NCI-H2107 treated with DMSO at 0.1 percent for 48 hours (cell line): ENCODE results near the gene SCN4B.
A peak's percentile ranks its signal among the peaks of the same experiment; 100 is the strongest.

Experiments
- DNase-seq: peaks from one replicate; lab custom pipeline; 2025; ENCODE audit not compliant: unreplicated experiment; lab: John Stamatoyannopoulos, UW

The SCN4B gene

DNA sequence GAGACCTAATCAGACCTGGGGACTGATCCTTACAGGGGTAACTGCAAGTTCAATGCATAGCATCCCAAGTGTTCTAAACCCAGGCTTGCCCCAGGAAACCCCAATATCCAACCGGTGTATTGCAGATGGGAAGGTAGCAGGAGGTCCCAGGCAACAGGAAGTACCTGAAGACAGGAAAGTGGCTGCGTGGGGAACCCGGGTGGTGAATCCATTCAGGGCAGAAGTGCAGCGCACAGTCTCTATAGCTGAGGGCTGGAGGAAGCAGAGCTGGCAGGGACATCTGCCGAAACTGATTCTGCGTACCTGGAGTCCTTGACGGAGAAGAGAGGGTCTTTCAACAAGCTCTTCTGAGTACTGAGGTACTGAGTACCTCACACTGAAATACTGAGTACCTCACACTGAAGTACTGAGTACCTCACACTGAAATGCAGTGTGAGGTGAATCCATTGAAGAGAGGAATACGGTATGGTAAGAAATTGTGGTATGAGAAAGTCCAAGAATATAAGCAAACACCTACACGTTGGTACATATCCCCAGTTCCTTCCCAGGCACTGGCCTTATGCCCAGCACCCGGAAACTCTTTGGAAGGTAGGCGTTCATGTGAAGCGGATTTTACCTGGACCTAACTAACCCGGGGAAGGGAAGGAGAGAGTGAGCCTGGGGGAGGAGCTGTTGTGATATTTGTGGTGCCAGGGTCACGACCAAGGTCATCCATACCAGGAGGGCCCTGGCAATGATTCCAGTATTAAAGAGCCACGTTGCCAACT lies 20.1 kb downstream of the SCN4B start:
- DNase-seq, result no peak

DNA sequence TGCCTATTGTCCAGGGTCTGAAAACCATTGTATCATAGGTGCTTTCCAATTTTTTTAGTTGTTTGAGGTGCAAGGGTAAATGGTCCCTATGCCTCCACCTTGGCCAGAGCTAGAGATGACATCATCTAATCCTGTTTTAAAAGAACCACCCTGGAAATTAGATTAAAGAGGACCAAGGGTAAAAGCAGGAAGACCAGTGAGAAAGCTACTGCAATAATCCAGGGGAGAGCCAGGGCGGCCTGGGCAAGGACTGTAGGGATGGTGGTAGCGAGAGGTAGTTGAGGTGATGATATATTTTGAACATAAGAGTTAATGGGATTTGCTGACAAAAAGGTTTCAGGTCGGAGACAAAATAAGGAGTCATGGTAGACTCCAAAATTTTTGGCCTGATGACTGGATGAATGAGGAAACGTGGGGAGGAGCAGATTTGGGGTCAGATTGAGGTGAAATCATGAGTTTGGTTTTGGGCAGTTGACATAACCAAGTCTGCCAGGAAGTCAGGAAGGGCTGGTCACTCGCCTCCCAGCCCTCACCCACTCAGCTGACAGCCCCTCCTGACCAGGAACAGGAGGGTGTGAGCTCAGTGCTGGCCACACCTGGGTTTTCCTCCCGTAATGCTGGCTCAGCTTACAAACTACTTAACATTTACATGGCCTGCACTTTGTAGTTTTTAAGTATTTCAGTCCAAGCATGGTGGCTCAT lies 23.0 kb downstream of the SCN4B start:
- DNase-seq, result no peak

DNA sequence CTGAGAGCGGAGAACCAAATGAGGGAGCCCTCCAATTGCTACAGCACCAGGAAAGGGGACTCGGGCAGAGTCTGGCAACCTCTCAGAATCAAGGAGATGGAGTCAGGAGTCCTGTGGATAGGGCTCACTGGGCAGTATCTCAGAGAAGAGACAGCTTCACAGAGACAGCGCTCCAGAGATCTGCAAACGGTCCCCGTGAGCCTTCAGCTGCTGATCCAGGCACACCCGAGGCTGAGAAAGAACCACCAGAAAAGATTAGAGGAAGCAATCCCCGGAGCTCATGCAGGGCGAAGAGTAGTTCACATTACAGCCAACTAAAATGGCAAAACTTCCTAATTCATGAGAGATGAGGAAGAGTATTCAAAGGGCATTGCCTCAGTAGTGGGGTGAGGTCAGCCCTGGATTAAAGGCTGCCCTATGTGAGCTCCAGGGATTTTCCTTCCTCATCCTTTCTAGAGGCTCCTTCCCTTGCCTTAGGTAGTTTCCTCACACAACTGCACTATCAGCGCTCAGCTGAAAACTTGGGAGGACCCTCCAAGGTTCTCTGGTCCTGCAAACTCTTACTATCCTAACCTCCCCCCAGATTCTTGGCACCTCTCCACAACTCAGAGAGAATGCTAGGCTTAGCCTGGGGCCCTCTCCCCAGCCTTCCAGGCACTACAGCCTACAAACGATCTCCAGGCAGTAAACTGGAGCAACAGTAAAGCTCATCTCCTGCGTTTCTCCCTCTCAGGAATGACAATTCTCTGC lies 23.7 kb downstream of the SCN4B start:
- no peak for DNase-seq

DNA sequence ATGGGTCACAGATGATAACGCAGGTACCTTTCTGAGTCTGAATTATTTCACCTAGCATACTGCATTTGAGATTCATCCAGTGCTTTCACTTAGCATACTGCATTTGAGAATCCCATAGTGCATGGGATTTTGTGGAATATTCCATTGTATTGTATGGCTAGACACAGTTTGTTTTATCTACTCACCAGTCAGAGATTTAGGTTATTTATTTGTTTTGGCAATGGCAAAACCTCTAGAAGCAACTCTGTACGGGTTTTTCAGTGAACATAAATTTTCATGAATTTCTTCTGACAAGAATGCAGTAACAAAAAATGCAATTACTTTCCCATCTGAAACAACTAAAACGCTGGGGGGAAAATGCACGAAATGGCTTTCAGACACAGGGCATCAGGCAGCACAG lies 24.3 kb downstream of the SCN4B start:
- no peak for DNase-seq

DNA sequence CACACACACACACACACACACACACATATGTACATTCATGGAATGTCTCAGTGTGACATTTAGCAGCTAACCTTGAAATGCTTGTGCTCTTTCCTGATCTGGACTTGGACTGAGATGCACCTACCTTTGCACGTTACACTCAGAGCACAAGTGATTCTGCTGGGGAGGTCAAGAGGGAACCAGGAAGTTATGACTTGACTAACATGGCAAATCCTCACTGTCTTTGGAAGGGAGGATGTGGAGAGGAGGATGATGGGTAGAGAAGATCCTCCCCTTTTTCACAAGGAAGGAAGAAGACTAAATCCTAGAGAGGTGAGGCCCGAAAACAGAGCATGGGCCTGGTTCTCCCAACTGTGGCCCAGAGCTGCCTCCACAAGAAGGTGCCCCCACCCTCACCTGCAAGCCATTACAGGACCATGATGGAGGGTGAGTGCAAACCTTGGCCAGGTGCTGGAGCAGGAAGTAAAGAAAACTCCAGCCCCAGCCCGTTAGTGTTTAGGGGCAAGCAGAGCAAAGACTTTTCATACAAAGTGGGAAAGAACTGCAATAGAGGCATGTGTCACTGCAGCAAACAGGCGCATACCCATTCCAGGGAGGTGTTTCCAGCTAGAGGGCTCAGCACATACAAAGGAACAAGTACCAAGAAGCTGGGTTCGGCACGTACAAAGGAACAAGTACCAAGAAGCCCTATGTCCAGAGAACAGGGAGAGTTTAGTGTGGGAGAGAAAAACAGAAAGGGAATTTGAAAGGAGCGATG lies 26.4 kb downstream of the SCN4B start:
- DNase-seq, result no peak

GRCh38 chr11:118124929-118125535 lies 27.6 kb downstream of the SCN4B start:
- peak; percentile 32 for DNase-seq

DNA sequence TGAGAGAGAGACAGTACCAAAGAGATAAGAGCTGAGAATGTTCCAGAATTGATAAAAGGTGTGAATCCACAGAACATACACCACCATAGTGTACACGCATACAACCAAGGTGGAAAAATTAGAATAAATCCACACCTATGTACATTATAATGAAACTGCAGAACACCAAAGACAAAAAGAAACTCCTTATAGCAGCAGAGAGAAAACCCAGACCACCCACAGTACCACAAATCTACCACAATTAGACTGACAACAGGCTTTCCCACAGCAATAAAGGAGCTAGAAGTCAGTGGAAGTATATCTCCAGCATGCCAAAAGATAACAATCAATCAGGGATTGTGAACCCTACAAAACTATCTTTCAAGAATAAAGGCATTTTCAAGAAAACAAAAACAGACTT lies 31.8 kb downstream of the SCN4B start:
- DNase-seq, result no peak

- no peak for DNase-seq
Measured at GRCh38 chr11:118117790-118118601, 34.6 kb downstream of the SCN4B start.

GRCh38 chr11:118115048-118115447 lies 37.6 kb downstream of the SCN4B start:
- no peak for DNase-seq

- DNase-seq, result no peak
Measured at GRCh38 chr11:118114266-118114665, 38.4 kb downstream of the SCN4B start.

GRCh38 chr11:118112711-118113430 lies 39.8 kb downstream of the SCN4B start:
- no peak for DNase-seq

DNA sequence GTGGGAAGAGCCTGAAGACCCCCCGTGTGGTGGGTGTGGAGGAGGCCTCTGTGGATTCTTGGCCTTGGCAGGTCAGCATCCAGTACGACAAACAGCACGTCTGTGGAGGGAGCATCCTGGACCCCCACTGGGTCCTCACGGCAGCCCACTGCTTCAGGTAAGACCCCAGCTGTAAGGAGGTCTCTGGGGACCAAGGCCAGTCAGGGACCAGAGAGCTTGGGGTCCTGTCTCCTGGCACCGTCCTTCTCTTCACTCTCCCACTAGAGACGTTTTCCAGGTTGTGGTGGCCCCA lies 40.9 kb downstream of the SCN4B start:
- DNase-seq, result no peak

GRCh38 chr11:118111019-118111743 lies 41.4 kb downstream of the SCN4B start:
- no peak for DNase-seq

DNA sequence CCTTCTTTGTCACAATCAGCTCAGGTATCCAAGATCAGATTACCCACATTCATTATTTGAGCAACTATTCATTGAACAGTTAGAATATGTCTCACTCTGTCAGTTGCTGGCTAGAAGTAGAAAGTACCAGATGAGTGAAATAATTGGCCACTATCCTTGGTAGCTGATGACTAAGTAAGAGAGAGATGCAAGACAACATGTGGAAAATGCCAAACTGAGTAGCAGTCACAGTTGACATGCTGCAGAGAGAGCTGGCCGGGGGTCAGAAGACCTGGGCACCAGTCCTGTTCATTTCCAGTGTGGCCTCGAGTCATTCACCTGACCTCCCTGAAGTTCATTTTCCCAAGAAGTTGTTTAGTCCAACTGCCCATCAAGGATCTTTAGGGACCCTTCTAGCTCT lies 43.4 kb downstream of the SCN4B start:
- no peak for DNase-seq

DNA sequence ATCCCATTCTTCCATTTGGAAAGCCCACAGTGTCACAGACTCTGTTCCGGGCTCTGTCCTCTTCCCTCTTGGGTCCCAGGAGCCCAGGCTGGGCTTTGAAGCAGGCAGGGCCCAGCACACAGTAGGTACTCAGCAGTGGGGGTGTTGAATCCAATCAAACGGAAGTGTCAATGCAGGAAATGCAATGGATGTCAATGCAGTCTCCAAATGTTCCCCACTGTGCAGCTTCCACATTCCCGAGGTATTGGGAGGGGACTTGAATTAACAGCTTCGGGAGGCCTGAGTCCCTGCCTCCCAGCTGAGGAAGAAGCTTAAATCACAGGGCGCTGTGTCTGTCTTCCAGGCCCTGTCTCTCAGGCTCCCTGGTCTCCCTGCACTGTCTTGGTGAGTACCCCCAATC lies 44.1 kb downstream of the SCN4B start:
- DNase-seq, result no peak

GRCh38 chr11:118106789-118107335 lies 45.8 kb downstream of the SCN4B start:
- no peak for DNase-seq

DNA sequence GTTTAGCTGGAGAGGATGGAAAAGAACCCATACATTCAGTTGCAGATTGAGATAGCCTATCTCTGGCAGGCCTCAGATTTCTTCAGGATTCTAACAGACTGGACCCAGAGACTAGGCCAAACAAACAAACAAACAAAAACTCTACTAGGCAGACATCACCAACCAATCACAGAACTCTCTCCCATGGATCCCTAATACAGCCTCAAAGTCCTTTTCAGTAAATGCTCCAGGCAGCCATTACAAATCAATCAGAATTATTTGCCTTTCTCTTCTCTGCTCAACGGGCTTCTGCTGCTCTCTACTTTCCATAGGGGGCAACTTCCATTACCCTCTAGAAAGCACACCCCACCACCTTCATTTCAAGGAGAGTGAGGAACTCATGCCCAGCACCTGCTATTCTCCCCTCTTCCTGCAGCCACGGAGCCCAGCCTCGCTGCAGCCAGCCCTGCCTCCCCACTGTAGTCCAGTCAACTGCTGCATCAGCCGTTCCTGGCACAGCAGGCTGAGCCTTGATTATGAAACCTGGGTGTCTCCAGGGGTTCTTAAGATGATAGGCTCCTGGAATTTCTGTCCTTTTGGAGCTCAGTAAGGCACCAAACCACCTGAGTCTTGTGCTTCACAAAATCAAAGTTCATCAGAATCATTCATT lies 46.8 kb downstream of the SCN4B start:
- DNase-seq, result no peak

DNA sequence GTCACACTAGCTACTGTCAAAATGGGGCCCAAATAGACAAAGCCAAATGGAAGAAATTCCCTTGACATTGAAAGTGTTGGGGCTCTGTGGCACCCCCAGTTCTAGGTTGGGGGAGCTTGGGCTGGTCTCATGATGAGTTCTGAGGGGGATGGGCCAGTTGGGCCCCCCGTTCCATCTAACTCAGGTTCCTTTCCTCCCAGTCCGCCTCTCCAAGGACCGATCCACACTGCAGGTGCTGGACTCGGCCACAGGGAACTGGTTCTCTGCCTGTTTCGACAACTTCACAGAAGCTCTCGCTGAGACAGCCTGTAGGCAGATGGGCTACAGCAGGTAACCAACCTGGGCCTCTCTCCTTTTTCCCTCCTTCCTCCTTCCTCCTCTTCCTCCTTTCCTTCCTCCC lies 48.1 kb downstream of the SCN4B start:
- DNase-seq, result no peak
